HEK293 (cell line): ENCODE measurements around the gene ASPSCR1.

Source experiments
- CTCF ChIA-PET: fragments of 350-600 bp; formaldehyde crosslinking; extraction: SDS; loops from one replicate; lab custom pipeline; 2021; ENCODE audit warnings: antibody characterized with exemption; lab: Yijun Ruan, JAX
- POLR2A ChIA-PET: fragments of 300-600 bp; formaldehyde crosslinking; extraction: SDS; loops from one replicate; lab custom pipeline; 2020; ENCODE audit warnings: antibody characterized with exemption, inconsistent platforms; lab: Yijun Ruan, JAX
- H3K27ac ChIP-seq: fragments of 200-500 bp; sonication (Bioruptor generic); 2 replicates; pipeline ENCODE4 v1.5.1; 2014; ENCODE audit warnings: low read depth, low read length, control low read depth, inconsistent platforms; ENCODE audit errors: extremely low read depth
- H3K36me3 ChIP-seq, 2 experiments: fragments of 200-500 bp in 1 of 2; sonication (Bioruptor generic) in 1 of 2; 1 replicate in 1 of 2; 2 replicates in 1 of 2; pipeline ENCODE4 v1.5.1; 2014 to 2017; ENCODE audit warnings: inconsistent platforms in 2 of 2, low read length in 2 of 2; ENCODE audit not compliant: control insufficient read depth in 2 of 2, insufficient read depth in 1 of 2
- H3K4me1 ChIP-seq: fragments of 200-500 bp; sonication (Bioruptor generic); 2 replicates; pipeline ENCODE4 v1.5.1; 2014; ENCODE audit warnings: mild to moderate bottlenecking, low read length, inconsistent platforms; ENCODE audit not compliant: control insufficient read depth, insufficient read depth
- H3K4me3 ChIP-seq: 2 replicates; pipeline ENCODE4 v1.5.1; 2011; ENCODE audit warnings: low read depth, mild to moderate bottlenecking, control low read depth, low read length, moderate library complexity
- H3K9me3 ChIP-seq: fragments of 200-500 bp; sonication (Bioruptor generic); 2 replicates; pipeline ENCODE4 v1.5.1; 2014; ENCODE audit warnings: low read depth, low read length, inconsistent platforms; ENCODE audit not compliant: control insufficient read depth, insufficient read depth
- ATF2 ChIP-seq: fragments of 450-650 bp; formaldehyde crosslinking; IDR thresholded peaks from 2 replicates; pipeline ENCODE4 v1.5.1; 2016; ENCODE audit warnings: missing biosample characterization, missing genetic modification characterization, low read depth
- GLI2 ChIP-seq: fragments of 450-650 bp; formaldehyde crosslinking; IDR thresholded peaks from 2 replicates; pipeline ENCODE4; 2017; ENCODE audit warnings: missing biosample characterization, missing genetic modification characterization, low read depth, borderline replicate concordance
- GLI4 ChIP-seq: fragments of 450-650 bp; formaldehyde crosslinking; IDR thresholded peaks from 2 replicates; pipeline ENCODE4 v1.5.1; 2016; ENCODE audit warnings: missing biosample characterization, missing genetic modification characterization
- GLIS1 ChIP-seq: fragments of 450-650 bp; formaldehyde crosslinking; IDR thresholded peaks from 2 replicates; pipeline ENCODE4 v1.5.1; 2016; ENCODE audit warnings: missing biosample characterization, missing genetic modification characterization
- GLIS2 ChIP-seq: fragments of 450-650 bp; formaldehyde crosslinking; IDR thresholded peaks from 2 replicates; pipeline ENCODE4 v1.5.1; 2016; ENCODE audit warnings: missing biosample characterization, missing genetic modification characterization
- PRDM1 ChIP-seq: fragments of 450-650 bp; formaldehyde crosslinking; IDR thresholded peaks from 2 replicates; pipeline ENCODE4; 2016; ENCODE audit warnings: missing biosample characterization, missing genetic modification characterization
- PRDM10 ChIP-seq: fragments of 450-650 bp; formaldehyde crosslinking; IDR thresholded peaks from 2 replicates; pipeline ENCODE4 v1.5.1; 2016; ENCODE audit warnings: missing biosample characterization, missing genetic modification characterization
- SP2 ChIP-seq: fragments of 450-650 bp; formaldehyde crosslinking; IDR thresholded peaks from 2 replicates; pipeline ENCODE4 v1.5.1; 2016; ENCODE audit warnings: missing biosample characterization, missing genetic modification characterization
- SP3 ChIP-seq: fragments of 450-650 bp; formaldehyde crosslinking; IDR thresholded peaks from 2 replicates; pipeline ENCODE4 v1.5.1; 2016; ENCODE audit warnings: missing biosample characterization, missing genetic modification characterization
- ZBTB44 ChIP-seq: fragments of 450-650 bp; IDR thresholded peaks from 2 replicates; pipeline ENCODE4 v1.5.1; 2018; ENCODE audit warnings: missing biosample characterization, mild to moderate bottlenecking, missing genetic modification characterization
- ZBTB6 ChIP-seq: fragments of 450-650 bp; formaldehyde crosslinking; IDR thresholded peaks from 2 replicates; pipeline ENCODE4 v1.5.1; 2017; ENCODE audit warnings: missing biosample characterization, missing genetic modification characterization
- ZFP41 ChIP-seq: fragments of 450-650 bp; formaldehyde crosslinking; IDR thresholded peaks from 2 replicates; pipeline ENCODE4 v1.5.1; 2016; ENCODE audit warnings: missing biosample characterization, missing genetic modification characterization, borderline replicate concordance
- ZIC2 ChIP-seq: fragments of 450-650 bp; formaldehyde crosslinking; IDR thresholded peaks from 2 replicates; pipeline ENCODE4 v1.5.1; 2016; ENCODE audit warnings: missing biosample characterization, missing genetic modification characterization
- ZNF121 ChIP-seq: fragments of 450-650 bp; formaldehyde crosslinking; IDR thresholded peaks from 2 replicates; pipeline ENCODE4 v1.5.1; 2016; ENCODE audit warnings: missing biosample characterization, missing genetic modification characterization
- ZNF16 ChIP-seq: fragments of 450-650 bp; formaldehyde crosslinking; IDR thresholded peaks from 2 replicates; pipeline ENCODE4 v1.5.1; 2016; ENCODE audit warnings: low read depth, missing biosample characterization, missing genetic modification characterization
- ZNF214 ChIP-seq: fragments of 450-650 bp; formaldehyde crosslinking; IDR thresholded peaks from 2 replicates; pipeline ENCODE4 v1.5.1; 2017; ENCODE audit warnings: missing biosample characterization, mild to moderate bottlenecking, missing genetic modification characterization, borderline replicate concordance
- ZNF223 ChIP-seq: fragments of 450-650 bp; formaldehyde crosslinking; IDR thresholded peaks from 2 replicates; pipeline ENCODE4 v1.5.1; 2016; ENCODE audit warnings: missing biosample characterization, missing genetic modification characterization
- ZNF24 ChIP-seq: fragments of 450-650 bp; formaldehyde crosslinking; IDR thresholded peaks from 2 replicates; pipeline ENCODE4 v1.5.1; 2016; ENCODE audit warnings: missing biosample characterization, missing genetic modification characterization
- ZNF280C ChIP-seq: fragments of 450-650 bp; formaldehyde crosslinking; IDR thresholded peaks from 2 replicates; pipeline ENCODE4 v1.5.1; 2016; ENCODE audit warnings: missing biosample characterization, missing genetic modification characterization
- ZNF335 ChIP-seq: fragments of 450-650 bp; formaldehyde crosslinking; conservative IDR thresholded peaks from 2 replicates; pipeline ENCODE4 v1.5.1; 2016; ENCODE audit warnings: missing biosample characterization, missing genetic modification characterization
- ZNF449 ChIP-seq: fragments of 450-650 bp; formaldehyde crosslinking; IDR thresholded peaks from 2 replicates; pipeline ENCODE4 v1.5.1; 2017; ENCODE audit warnings: missing biosample characterization, mild to moderate bottlenecking, missing genetic modification characterization, moderate library complexity
- ZNF529 ChIP-seq: fragments of 450-650 bp; formaldehyde crosslinking; IDR thresholded peaks from 2 replicates; pipeline ENCODE4 v1.5.1; 2017; ENCODE audit warnings: missing genetic modification characterization, missing biosample characterization; ENCODE audit not compliant: insufficient replicate concordance
- ZNF585B ChIP-seq: fragments of 450-650 bp; formaldehyde crosslinking; IDR thresholded peaks from 2 replicates; pipeline ENCODE4 v1.5.1; 2016; ENCODE audit warnings: missing biosample characterization, missing genetic modification characterization
- ZNF768 ChIP-seq: fragments of 450-650 bp; formaldehyde crosslinking; IDR thresholded peaks from 2 replicates; pipeline ENCODE4 v1.5.1; 2018; ENCODE audit warnings: missing biosample characterization, mild to moderate bottlenecking, missing genetic modification characterization
- ZNF776 ChIP-seq: fragments of 450-650 bp; formaldehyde crosslinking; IDR thresholded peaks from 2 replicates; pipeline ENCODE4 v1.5.0; 2017; ENCODE audit warnings: missing biosample characterization, missing genetic modification characterization, borderline replicate concordance

ASPSCR1 gene

GRCh38 chr17:81929253-81930141, 47.9 kb upstream of the ASPSCR1 start:
- Histone ChIP-seq H3K27ac (no peak overlapping the region), H3K4me3 (no peak overlapping the region)
- POLR2A ChIA-PET: interaction anchor here (0.6 to 1.7 kb wide), 4 partner anchors 12 to 100 kb away, joined by 3 to 5 read pairs (median 4); no protein-coding TSS in a partner anchor
- TF ChIP-seq ZNF214 (no peak), GLIS2 (tag by site-specific recombination) (no peak), SP3 (tag by site-specific recombination) (no peak), ZBTB6 (tag by site-specific recombination) (0 out of 2 replicates have a peak, but pooled peaks have one; percentile 42), GLI4 (no peak), ZNF223 (tag by site-specific recombination) (no peak), ATF2 (tag by site-specific recombination) (no peak), ZNF585B (tag by site-specific recombination) (no peak), PRDM10 (tag by site-specific recombination) (peak; percentile 52; the same call in 1 of the 2 replicates), ZNF280C (no peak), SP2 (tag by site-specific recombination) (peak; percentile 33), ZBTB44 (no peak), GLI2 (tag by site-specific recombination) (no peak), ZNF335 (tag by site-specific recombination) (peak; percentile 35; the same call in 1 of the 2 replicates), ZNF24 (no peak), GLIS1 (tag by site-specific recombination) (peak; percentile 32), ZNF776 (tag by site-specific recombination) (no peak), ZNF529 (tag by site-specific recombination) (no peak), ZIC2 (tag by site-specific recombination) (peak; percentile 57), ZNF449 (no peak), ZNF16 (tag by site-specific recombination) (no peak), ZNF121 (tag by site-specific recombination) (no peak), ZNF768 (no peak), PRDM1 (tag by site-specific recombination) (no peak), ZFP41 (tag by site-specific recombination) (no peak)

More at GRCh38 chr17:81929253-81930141, 47.9 kb upstream of the ASPSCR1 start:
- peaks cover 3% of the 10 kb centered on the region; the same call in 1 of the 2 replicates for H3K4me1 ChIP-seq
- H3K9me3 ChIP-seq: no peaks in the 10 kb centered on the region
- H3K36me3 ChIP-seq: peaks cover 0 to 6% of the 10 kb centered on the region in 2 experiments; a peak in 1 of 3 replicates
- CTCF ChIA-PET: interaction anchor here (0.7 to 1.8 kb wide), 2 partner anchors 14 to 1792 kb away, joined by 3 to 11 read pairs; no protein-coding TSS in a partner anchor
